Pericardium fibroblast (primary cell): ENCODE measurements around the gene EXOC6B. TPM values are rescaled to one million over a fixed set of nuclear protein-coding genes. Genes with fewer than 3 reads are reported as not detected.

Experiments
- total RNA-seq: library from RNA; depleted of rRNA; stranded (reverse); fragments of >200 nt; gene quantifications from 2 replicates; pipeline ENCODE4 v1.2.3, GENCODE V29; 2015

Gene EXOC6B
- total RNA-seq: 12.2 and 15.4 TPM in 2 replicates

DNA sequence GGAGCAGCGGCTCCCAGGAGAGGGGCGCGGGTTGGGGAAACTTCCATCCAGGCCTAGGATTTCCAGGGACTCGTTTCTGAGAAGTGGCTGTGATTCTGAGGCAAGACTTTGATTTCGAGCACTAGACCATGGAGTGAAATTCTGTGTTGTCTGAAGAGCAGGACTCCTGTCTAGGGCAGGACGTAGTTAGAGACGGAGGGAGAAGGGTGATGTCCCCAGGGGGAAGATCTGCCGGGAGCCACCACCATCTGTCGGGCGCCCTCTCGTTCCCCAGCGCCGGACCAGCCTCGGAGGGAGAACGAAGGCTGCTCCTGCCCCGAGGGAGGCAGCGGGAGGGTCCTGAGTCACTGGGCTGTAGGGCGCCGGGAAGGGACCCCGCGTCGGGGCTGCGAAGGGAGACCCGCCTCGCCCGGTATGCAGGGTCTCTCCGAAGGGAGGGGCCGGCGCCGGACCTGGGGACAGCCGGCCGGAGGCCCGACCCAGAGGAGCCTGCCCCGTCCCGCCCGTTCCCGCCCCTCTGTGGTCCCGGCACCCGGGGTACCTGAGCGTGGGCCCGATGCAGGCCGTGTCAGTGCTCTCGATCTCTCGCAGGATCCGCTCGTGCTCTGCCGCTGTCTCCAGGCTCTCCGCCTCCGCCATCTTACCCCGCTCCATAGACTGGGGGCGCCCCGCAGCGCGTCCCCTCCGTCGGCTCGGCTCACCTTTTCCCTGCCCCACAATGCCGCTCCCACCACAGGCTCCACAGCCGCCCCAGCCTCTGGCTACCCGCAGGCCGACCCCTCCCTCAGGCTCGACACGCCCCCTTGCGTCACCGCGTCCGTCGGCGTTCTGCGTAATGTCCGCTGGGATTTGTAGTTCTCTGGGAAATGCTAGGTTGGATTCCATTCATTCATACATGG, at the start of gene EXOC6B:
Gene EXOC6B (minus strand): TSS at position 777 of the 899 bp plus-strand sequence.

DNA sequence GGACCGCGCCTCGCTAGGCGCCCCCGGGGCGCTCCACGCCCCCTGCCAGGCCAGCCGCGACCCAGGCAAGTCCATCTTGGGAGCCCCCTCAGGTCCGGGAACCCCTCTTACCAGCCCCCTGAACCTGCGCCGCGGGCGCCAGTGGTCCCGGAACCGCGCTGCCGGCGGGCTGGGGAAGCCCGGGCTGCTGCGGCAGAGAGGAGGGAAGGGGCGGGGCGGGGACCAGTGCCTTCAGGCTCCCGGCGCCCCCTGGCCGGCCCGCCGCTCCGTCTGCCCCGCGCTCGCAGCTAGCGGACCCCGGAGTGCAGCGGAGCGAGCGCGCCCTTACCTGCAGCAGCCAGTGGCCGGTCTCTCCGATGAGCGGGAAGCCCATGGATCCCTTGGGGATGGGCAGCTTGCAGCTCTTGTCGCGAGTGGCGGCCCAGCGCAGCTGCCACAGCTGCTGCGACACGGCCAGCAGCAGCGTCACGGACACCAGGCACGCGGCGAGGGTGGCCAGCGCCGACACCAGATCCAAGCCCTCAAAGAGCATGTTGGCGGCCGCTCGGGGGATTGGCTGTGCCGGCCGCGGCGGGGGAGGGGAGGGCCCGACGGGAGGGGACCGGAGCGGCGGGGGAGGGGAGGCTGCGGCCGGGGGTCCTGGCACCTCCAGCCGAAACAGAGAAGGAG, 678.4 kb downstream of the EXOC6B start, which contains the start of gene CYP26B1:
Gene CYP26B1 (minus strand): TSS at position 560 of the 669 bp plus-strand sequence. CDS start 28 bp downstream, at position 532.

Other genes starting within 250 kb of the EXOC6B start
- 18.3 and 22.2 TPM in 2 replicates for gene SPR, start 61.4 kb upstream of the EXOC6B start, total RNA-seq
- not detected in 2 replicates for gene EMX1, start 91.5 kb upstream of the EXOC6B start, total RNA-seq
- 2.8 and 5.3 TPM in 2 replicates for gene SFXN5, start 245.7 kb upstream of the EXOC6B start, total RNA-seq